Activated CD8-positive, alpha-beta T cell treated with anti-CD3 and anti-CD28 coated beads for 36 hours (primary cell): ENCODE measurements around the gene SREBF2. TPM values are rescaled to one million over a fixed set of nuclear protein-coding genes. Genes with fewer than 3 reads are reported as not detected.
A peak's percentile ranks its signal among the peaks of the same experiment; 100 is the strongest.

Source experiments
- ATAC-seq: fragments of 200-7000 bp; cut with Tn5 transposase; one replicate; pipeline ENCODE4 v1.10.0; 2021; ENCODE audit warnings: mild to moderate bottlenecking, moderate library complexity
- CTCF ChIA-PET: fragments of 350-600 bp; sonication (Branson Sonifier 250); formaldehyde crosslinking; loops from one replicate; lab custom pipeline; 2021; ENCODE audit warnings: antibody characterized with exemption; lab: Charles Lee
- POLR2A ChIA-PET: fragments of 350-600 bp; sonication (Branson Sonifier 250); formaldehyde crosslinking; loops from one replicate; lab custom pipeline; 2021; ENCODE audit warnings: antibody characterized with exemption; lab: Charles Lee
- DNase-seq: peaks from one replicate; pipeline ENCODE4 v3.0.0-alpha.2; 2020
- H3K27ac Mint-ChIP-seq: one replicate; pipeline ENCODE4 v1.8.0; 2021; ENCODE audit warnings: mild to moderate bottlenecking, mixed read lengths
- H3K27me3 Mint-ChIP-seq: one replicate; pipeline ENCODE4 v1.8.0; 2021; ENCODE audit warnings: mixed read lengths
- H3K36me3 Mint-ChIP-seq: one replicate; pipeline ENCODE4 v1.8.0; 2021; ENCODE audit warnings: low read depth, mixed read lengths
- H3K4me1 Mint-ChIP-seq: one replicate; pipeline ENCODE4 v1.8.0; 2021; ENCODE audit warnings: low read depth, mixed read lengths
- H3K4me3 Mint-ChIP-seq: one replicate; pipeline ENCODE4 v1.8.0; 2021; ENCODE audit warnings: mild to moderate bottlenecking, moderate library complexity, mixed read lengths
- H3K9me3 Mint-ChIP-seq: one replicate; pipeline ENCODE4 v1.8.0; 2021; ENCODE audit warnings: mixed read lengths
- intact Hi-C: fragments of 100-400 bp; cut with micrococcal nuclease; formaldehyde crosslinking; loops from one replicate; pipeline ENCODE4 v1.10.0; 2022
- total RNA-seq, 2 experiments: library from RNA; stranded (reverse); gene quantifications; one replicate each; pipeline ENCODE4 v1.2.3, GENCODE V29; 2021
- TF ChIP-seq, protein P1 (sequence below): fragments of 200-600 bp; IDR thresholded peaks from one replicate; pipeline ENCODE4 v1.8.0; 2022; ENCODE audit warnings: antibody characterized with exemption, mild to moderate bottlenecking

Gene SREBF2
- total RNA-seq, 2 experiments from 2014 or later: 87.1 to 92.9 TPM

DNA sequence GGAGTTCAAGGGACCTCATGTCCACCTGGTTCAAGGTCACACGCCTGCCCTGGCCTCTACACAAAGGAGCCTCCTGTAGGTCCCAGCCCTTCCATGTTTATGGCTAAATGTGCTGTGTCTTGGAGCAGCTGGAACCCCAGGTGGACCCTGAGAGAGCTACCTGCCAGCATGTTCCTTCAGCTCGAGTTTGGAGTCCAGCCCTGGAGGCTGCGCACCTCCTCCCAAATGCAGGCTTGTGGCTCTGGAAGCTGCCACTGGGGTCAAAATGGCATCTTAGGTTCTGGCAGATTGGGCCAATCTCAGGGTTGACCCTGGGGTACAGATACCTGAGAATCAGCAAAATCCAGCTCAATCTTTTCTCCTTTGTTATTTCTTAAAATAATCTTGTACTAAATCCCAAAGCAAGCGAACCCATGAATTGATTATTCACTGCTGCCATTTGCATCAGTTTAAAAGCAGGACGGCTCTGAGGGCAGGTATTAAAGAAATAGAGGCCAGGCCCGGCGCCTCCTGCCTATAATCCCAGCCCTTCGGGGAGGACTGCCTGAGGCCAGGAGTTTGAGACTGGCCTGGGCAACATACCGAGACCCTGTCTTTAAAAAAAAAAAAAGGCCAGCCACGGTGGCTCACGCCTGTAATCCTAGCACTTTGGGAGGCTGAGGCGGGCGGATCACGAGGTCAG is 90.8 kb downstream of the SREBF2 start:
- no peaks in the 10 kb centered on the region for H3K9me3 Mint-ChIP-seq

GRCh38 chr22:41925783-41926460 is 93.0 kb downstream of the SREBF2 start:
- Mint-ChIP-seq H3K36me3 (no peaks in the 10 kb centered on the region), H3K4me1 (peaks cover 27% of the 10 kb centered on the region), H3K27me3 (peaks cover 2% of the 10 kb centered on the region), H3K4me3 (peak overlapping the region; percentile 64), H3K9me3 (no peaks in the 10 kb centered on the region), H3K27ac (no peak overlapping the region)
- POLR2A ChIA-PET: interaction anchor here (0.8 to 11.9 kb wide), 18 partner anchors 10 to 165 kb away, joined by 3 to 134 read pairs (median 4); partner anchors contain the start of genes CENPM, NDUFA6 and SHISA8
- CTCF ChIA-PET: interaction anchor here (0.9 to 5.6 kb wide), 28 partner anchors 8 to 519 kb away, joined by 3 to 62 read pairs (median 4); partner anchors contain the start of genes CCDC134, CENPM and SREBF2
- ATAC-seq: peak; percentile 89
- peak; percentile 86 for DNase-seq
- intact Hi-C loops: no loop called here
- TF ChIP-seq, protein P1, sequence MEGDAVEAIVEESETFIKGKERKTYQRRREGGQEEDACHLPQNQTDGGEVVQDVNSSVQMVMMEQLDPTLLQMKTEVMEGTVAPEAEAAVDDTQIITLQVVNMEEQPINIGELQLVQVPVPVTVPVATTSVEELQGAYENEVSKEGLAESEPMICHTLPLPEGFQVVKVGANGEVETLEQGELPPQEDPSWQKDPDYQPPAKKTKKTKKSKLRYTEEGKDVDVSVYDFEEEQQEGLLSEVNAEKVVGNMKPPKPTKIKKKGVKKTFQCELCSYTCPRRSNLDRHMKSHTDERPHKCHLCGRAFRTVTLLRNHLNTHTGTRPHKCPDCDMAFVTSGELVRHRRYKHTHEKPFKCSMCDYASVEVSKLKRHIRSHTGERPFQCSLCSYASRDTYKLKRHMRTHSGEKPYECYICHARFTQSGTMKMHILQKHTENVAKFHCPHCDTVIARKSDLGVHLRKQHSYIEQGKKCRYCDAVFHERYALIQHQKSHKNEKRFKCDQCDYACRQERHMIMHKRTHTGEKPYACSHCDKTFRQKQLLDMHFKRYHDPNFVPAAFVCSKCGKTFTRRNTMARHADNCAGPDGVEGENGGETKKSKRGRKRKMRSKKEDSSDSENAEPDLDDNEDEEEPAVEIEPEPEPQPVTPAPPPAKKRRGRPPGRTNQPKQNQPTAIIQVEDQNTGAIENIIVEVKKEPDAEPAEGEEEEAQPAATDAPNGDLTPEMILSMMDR: peak; percentile 83

More for the DNA sequence above, 90.8 kb downstream of the SREBF2 start:
- TF ChIP-seq, protein P1: no peak
- Mint-ChIP-seq H3K36me3 (no peaks in the 10 kb centered on the region), H3K4me1 (peaks cover 27% of the 10 kb centered on the region), H3K27me3 (peaks cover 2% of the 10 kb centered on the region), H3K27ac (no peak overlapping the region), H3K4me3 (no peak overlapping the region)
- ChIA-PET POLR2A (interaction anchor here (0.6 to 11.9 kb wide), 6 partner anchors 9 to 691 kb away, joined by 3 to 134 read pairs (median 4); partner anchors contain the start of genes POLDIP3 and SHISA8), CTCF (interaction anchor here (1.4 to 5.6 kb wide), 3 partner anchors 15 to 227 kb away, joined by 7 to 62 read pairs (median 21); no protein-coding TSS in a partner anchor)
- ATAC-seq (no peak), DNase-seq (no peak)
- intact Hi-C loops: no loop called here

- Mint-ChIP-seq H3K9me3 (no peaks in the 10 kb centered on the region), H3K4me1 (peaks cover 27% of the 10 kb centered on the region), H3K4me3 (no peak overlapping the region), H3K27ac (no peak overlapping the region), H3K36me3 (no peaks in the 10 kb centered on the region), H3K27me3 (peaks cover 2% of the 10 kb centered on the region)
- TF ChIP-seq, protein P1: no peak
- intact Hi-C loops: no loop called here
- ATAC-seq (no peak), DNase-seq (no peak)
- CTCF ChIA-PET: interaction anchor here (2.5 to 5.6 kb wide), 3 partner anchors 11 to 231 kb away, joined by 9 to 62 read pairs (median 21); no protein-coding TSS in a partner anchor
- POLR2A ChIA-PET: interaction anchor here (0.6 to 11.9 kb wide), 8 partner anchors 10 to 413 kb away, joined by 3 to 134 read pairs (median 4); partner anchors contain the start of gene CENPM
Observed at GRCh38 chr22:41927813-41928212, 94.9 kb downstream of the SREBF2 start.

GRCh38 chr22:41928593-41929417 is 95.9 kb downstream of the SREBF2 start:
- H3K4me3 Mint-ChIP-seq: no peak overlapping the region
- TF ChIP-seq, protein P1: no peak

More at GRCh38 chr22:41928593-41929417, 95.9 kb downstream of the SREBF2 start:
- intact Hi-C loops: no loop called here
- no peaks in the 10 kb centered on the region for H3K36me3 Mint-ChIP-seq
- ChIA-PET CTCF (interaction anchor here (5.6 kb wide), 1 partner anchor 10 kb away, joined by 62 read pairs; no protein-coding TSS in a partner anchor), POLR2A (interaction anchor here (0.7 to 11.9 kb wide), 7 partner anchors 9 to 231 kb away, joined by 3 to 134 read pairs (median 3); partner anchors contain the start of gene CENPM)
- H3K9me3 Mint-ChIP-seq: no peaks in the 10 kb centered on the region
- no peak for DNase-seq
- peaks cover 2% of the 10 kb centered on the region for H3K27me3 Mint-ChIP-seq
- no peak overlapping the region for H3K27ac Mint-ChIP-seq
- no peak for ATAC-seq
- peaks cover 27% of the 10 kb centered on the region for H3K4me1 Mint-ChIP-seq
